GM12874 (cell line): ENCODE measurements around the gene DLG1.

Experiments
- CTCF ChIP-seq: IDR thresholded peaks from 2 replicates; pipeline ENCODE4 v1.5.1; 2011; ENCODE audit warnings: low read depth, mild to moderate bottlenecking, control low read depth, low read length, moderate library complexity; ENCODE audit not compliant: insufficient read depth

DLG1 gene

GRCh38 chr3:197317250-197317963 is 19.0 kb upstream of the DLG1 start:
- no peak for TF ChIP-seq CTCF

- no peak for TF ChIP-seq CTCF
Observed at GRCh38 chr3:197312431-197312830, 14.0 kb upstream of the DLG1 start.

DNA sequence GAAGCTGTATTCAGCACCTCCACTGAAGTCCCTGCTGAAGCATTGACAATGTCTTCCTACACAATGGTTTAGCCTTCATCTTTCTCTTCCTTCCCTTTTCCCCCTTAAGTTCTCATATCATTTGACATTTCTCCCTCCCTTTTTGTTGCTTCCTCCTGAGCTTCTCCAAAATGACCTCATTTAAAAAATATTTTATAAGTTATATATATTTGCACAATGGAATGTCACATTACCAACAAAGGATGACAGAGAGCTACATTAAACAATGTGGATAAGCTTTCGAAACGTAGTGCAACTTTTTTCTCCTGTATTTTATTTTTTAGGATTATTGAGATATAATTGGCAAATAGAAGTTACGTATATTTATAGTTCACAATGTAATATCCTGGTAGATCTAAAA is 13.2 kb upstream of the DLG1 start:
- no peak for TF ChIP-seq CTCF

- TF ChIP-seq CTCF = no peak
Observed at GRCh38 chr3:197309528-197310361, 11.3 kb upstream of the DLG1 start.

GRCh38 chr3:197308591-197308990 is 10.2 kb upstream of the DLG1 start:
- no peak for TF ChIP-seq CTCF

- TF ChIP-seq CTCF = no peak
Observed at GRCh38 chr3:197306374-197307086, 8.1 kb upstream of the DLG1 start.

DNA sequence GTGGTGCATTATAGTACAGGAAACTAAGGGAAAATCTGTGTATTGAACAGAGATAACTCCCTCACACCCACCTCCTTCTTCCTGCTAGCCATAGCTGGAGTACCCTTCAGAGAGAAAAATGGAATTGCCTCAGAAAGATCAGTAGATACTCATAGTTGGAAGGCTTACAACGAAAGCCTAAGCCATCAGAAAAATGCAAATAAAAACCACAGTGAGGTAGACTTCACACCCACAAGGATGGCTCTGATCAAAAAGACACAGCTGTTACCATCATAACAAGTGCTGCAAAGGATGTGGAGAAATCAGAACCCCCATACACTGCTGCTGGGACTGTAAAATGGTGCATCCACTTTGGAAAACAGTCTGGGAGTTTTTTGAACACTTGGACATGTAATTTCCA is 7.4 kb upstream of the DLG1 start:
- no peak for TF ChIP-seq CTCF
